CD4-positive, alpha-beta T cell treated with Interleukin-4 for 1 hour (primary cell): Measurements from ENCODE around the gene P4HB.

Experiments used
- DNase-seq, 2 donors: peaks; one replicate each; pipeline ENCODE4 v3.0.0-alpha.2; 2020 to 2022

The P4HB gene

GRCh38 chr17:81867170-81867990 lies 7.0 kb upstream of the P4HB start:
- no peak for DNase-seq

- peak in 1 of 2 donors; percentile 38 for DNase-seq
Observed at GRCh38 chr17:81866440-81867169, 6.3 kb upstream of the P4HB start.

GRCh38 chr17:81865733-81866439 lies 5.6 kb upstream of the P4HB start:
- no peak for DNase-seq

GRCh38 chr17:81865358-81865732 lies 5.0 kb upstream of the P4HB start:
- DNase-seq = no peak

- no peak for DNase-seq
Observed at GRCh38 chr17:81863833-81864768, 3.8 kb upstream of the P4HB start.

GRCh38 chr17:81863123-81863675 lies 2.9 kb upstream of the P4HB start:
- DNase-seq = no peak

GRCh38 chr17:81860756-81861568 lies 627 bp upstream of the P4HB start:
- DNase-seq = peak; percentile 100

GRCh38 chr17:81858967-81859905 lies 1.1 kb downstream of the P4HB start:
- DNase-seq = no peak

GRCh38 chr17:81858170-81858966 lies 2.0 kb downstream of the P4HB start:
- no peak for DNase-seq

GRCh38 chr17:81854974-81855774 lies 5.2 kb downstream of the P4HB start:
- no peak for DNase-seq

GRCh38 chr17:81852237-81852636 lies 8.1 kb downstream of the P4HB start:
- DNase-seq = no peak

GRCh38 chr17:81851423-81851822 lies 8.9 kb downstream of the P4HB start:
- DNase-seq = no peak

- no peak for DNase-seq
Observed at GRCh38 chr17:81849457-81849856, 10.9 kb downstream of the P4HB start.

- no peak for DNase-seq
Observed at GRCh38 chr17:81846743-81847689, 13.3 kb downstream of the P4HB start.

- DNase-seq = no peak
Observed at GRCh38 chr17:81845881-81846742, 14.2 kb downstream of the P4HB start.

GRCh38 chr17:81845361-81845760 lies 15.0 kb downstream of the P4HB start:
- DNase-seq = no peak
